ENCODE measurements around the gene FAM217A.

The FAM217A gene

DNA sequence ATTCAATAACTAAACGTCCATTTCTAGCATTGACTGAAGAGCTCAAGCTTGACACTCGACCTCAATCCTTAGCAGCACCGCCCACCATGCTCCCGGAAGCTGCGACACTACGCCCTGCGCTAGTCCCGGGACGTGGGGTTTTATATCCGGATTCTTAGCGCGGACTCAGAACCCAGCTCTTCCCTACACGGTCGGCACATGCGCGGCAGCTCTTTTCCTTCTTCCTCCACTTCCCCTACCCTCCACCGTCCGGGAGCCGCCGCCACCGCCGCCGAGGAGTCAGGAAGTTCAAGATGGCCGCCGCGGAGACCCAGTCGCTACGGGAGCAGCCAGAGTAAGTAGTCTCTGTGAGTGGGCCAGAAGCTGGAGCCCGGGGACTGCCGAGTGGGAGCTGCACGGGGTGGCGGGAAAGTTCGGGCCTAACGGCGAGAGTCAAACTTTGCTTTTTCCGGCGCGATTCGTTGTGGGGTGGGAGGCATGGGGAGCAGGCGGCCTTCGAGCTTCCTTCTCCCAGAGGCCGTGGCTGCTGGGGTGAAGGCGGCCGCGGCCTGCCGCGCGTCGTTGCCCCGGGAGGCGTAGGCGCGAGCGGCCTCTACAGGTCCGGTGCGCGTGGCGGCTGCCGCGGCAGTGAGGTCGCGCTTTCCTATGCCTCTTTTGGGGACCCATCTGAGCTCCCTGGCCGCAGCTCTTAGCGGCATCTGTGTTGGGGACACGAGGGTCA, 57.6 kb downstream of the FAM217A start:
- peak; percentile 82 for DNase-seq

- no peak for DNase-seq
Observed at GRCh38 chr6:4020822-4021132, 58.2 kb downstream of the FAM217A start.

DNA sequence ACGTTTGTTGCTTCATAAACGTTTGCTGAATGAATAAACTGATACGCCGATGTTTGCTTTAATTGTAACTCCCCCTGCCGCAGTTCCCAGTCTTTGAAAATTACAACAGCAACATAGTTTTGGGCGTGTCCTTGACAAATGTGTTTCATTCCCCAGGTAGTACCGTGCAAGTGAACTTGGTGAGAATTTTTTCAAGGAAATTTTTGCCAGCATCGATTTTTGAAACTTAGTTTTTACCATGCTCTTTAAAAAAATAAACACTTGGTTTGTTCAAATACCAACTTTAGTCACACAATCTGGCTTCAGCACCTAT, 60.1 kb downstream of the FAM217A start:
- DNase-seq = no peak

Data from activated CD4-positive, CD25-positive, alpha-beta regulatory T cell treated with anti-CD3 and anti-CD28 coated beads, Interleukin-2, amount 50 U/mL, for 72 hours (primary cell).